ENCODE data around the gene AMIGO3.
A peak's percentile ranks its signal among the peaks of the same experiment; 100 is the strongest.

The AMIGO3 gene

DNA sequence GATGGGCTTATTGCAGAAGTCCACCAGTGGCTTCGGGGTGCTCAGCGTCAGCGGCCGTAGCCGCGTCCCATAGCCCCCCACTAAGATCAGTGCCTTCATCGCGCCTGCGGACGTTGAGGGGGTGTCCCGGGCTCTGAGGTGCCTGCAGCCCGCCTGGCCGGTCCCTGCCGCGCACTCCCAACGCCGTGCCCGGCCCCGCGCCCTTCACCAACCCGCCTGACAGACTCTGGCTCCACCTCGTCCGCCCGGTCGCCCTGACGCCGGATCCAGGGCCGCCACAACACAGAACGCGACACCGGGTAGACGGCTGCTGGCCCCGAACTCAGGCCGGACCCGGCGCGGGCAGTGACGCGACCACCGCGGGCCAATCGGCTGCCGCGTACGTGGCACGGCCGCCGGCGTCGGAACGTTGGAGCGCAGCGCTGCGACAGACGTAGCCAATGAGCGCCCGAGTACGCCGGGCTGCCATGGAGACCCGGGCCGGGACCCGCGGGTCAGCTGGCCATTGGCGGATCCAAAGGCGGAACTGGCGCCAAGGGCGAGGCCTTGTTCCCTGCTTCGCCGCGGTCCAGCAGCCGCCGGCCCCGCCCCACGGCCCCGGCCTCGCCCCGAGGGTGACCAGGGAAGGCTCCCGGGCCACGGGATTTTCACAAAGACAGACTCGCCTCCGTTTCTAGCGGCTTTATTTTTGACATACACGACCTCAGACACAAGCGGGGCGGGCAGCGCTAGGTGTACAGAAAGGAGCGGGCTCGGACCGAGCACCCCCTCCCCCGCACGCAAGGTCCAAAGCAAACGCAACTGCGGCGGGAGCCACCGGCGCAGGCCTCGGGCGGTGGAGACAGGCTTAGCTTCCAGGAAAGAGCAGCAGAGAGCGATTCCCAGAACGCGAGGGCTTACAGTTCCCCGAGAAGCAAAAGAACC lies 4.4 kb upstream of the AMIGO3 start, which contains the start of gene GMPPB:
Gene GMPPB, minus strand, starts transcription at position 324 of the 924 bp plus-strand sequence. Its CDS starts 225 bp downstream, at position 99.
- H3K36me3 ChIP-seq (ENCODE audit: control insufficient read depth, insufficient read depth, low read length) = peaks cover 42% of the 10 kb centered on the region
- H3K4me3 ChIP-seq (ENCODE audit: low read depth, low read length) = peak within 1 kb of the TSS; percentile 96
- H3K9me3 ChIP-seq (ENCODE audit: control insufficient read depth, insufficient read depth, low read length) = no peaks in the 10 kb centered on the region
- peak within 1 kb of the TSS; percentile 91 for H3K9ac ChIP-seq (ENCODE audit: low read depth, low read length)
- peaks cover 2% of the 10 kb centered on the region for H3K4me1 ChIP-seq (ENCODE audit: control insufficient read depth, insufficient read depth, low read length)
- H3K27me3 ChIP-seq (ENCODE audit: control insufficient read depth, insufficient read depth, low read length) = no peaks in the 10 kb centered on the region

DNA sequence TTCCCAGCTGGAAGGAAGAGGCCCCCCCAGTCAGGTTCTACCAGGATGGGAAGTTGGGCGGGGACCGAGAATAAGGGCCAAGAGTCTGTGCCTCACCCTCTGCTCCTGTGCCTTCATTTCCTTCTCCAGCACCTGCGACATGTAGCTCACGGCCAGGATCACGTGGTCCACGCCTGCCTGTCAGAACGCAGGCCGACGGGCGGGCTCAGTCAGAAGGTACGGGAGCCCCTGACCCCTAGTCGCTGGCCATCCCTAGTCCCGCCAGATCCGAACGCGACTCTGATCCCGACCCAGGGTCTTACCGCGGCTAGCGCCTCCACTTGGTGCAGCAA lies 3.8 kb upstream of the AMIGO3 start:
- Histone ChIP-seq H3K4me1 (ENCODE audit: control insufficient read depth, insufficient read depth, low read length) (peaks cover 2% of the 10 kb centered on the region), H3K36me3 (ENCODE audit: control insufficient read depth, insufficient read depth, low read length) (peaks cover 42% of the 10 kb centered on the region), H3K4me3 (ENCODE audit: low read depth, low read length) (peak overlapping the region; percentile 96), H3K27me3 (ENCODE audit: control insufficient read depth, insufficient read depth, low read length) (no peaks in the 10 kb centered on the region), H3K9me3 (ENCODE audit: control insufficient read depth, insufficient read depth, low read length) (no peaks in the 10 kb centered on the region), H3K9ac (ENCODE audit: low read depth, low read length) (peak overlapping the region; percentile 91)

DNA sequence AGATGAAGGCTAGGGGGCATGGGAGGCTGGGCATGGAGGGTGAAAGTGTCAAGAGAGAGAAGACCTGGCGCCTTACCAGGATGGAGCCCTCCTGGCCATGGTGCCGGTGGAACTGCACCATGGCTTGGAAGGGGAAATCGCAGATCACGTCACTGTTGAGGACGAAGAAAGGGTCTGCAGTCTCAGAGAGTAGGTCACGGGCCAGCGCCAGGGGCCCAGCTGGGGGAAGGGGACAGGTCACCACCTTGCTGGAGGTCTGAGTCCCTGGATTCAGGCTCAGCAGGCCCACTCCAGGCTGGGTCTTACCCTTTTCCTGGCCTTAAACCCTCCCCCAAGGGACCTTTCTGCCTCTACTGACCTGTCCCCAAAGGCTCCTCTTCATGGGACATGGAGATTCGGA lies 3.4 kb upstream of the AMIGO3 start:
- peak overlapping the region; percentile 91 for H3K9ac ChIP-seq (ENCODE audit: low read depth, low read length)
- H3K36me3 ChIP-seq (ENCODE audit: control insufficient read depth, insufficient read depth, low read length) = peaks cover 38% of the 10 kb centered on the region
- no peaks in the 10 kb centered on the region for H3K27me3 ChIP-seq (ENCODE audit: control insufficient read depth, insufficient read depth, low read length)
- no peaks in the 10 kb centered on the region for H3K9me3 ChIP-seq (ENCODE audit: control insufficient read depth, insufficient read depth, low read length)
- H3K4me1 ChIP-seq (ENCODE audit: control insufficient read depth, insufficient read depth, low read length) = peaks cover 2% of the 10 kb centered on the region
- H3K4me3 ChIP-seq (ENCODE audit: low read depth, low read length) = peak overlapping the region; percentile 96

DNA sequence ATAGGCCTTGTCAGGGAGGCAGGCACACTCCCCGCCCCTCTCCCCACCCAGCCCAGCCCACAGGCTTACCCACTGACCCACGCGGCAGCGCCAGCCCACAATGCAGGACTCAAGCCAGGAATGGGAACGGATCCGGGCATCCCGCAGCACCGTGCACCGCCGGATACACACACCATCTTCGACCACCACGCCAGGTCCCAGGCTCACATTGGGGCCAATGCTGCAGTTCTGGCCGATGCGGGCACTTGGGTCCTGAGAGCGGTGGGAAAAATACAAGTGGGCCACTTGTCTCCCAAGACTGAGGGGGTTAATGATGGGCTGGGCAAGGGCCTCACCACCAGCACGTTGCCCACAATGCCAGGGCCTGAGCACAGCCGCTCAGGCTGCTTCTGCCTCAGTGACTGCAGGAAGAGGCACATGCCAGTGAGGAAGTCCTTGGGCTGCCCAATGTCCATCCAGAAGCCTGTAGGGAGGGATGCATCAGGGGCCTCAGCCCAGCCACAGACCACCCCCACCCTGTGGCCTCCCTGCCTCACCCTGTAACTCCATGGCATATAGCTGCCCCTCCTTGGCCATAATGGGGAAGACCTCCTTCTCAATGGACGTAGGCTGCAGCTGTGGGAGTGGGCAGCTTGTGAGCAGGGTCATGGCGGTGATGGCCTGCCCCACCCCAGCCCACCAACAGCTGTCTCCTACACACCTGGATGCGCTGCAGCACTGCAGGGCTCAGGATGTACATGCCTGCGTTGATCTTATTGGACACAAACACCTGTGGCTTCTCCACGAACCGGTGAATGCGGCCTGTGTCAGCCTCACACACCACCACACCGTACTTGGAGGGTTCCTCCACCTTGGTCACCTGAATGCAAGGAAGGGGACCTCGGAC lies 2.7 kb upstream of the AMIGO3 start:
- H3K4me1 ChIP-seq (ENCODE audit: control insufficient read depth, insufficient read depth, low read length) = peaks cover 2% of the 10 kb centered on the region
- H3K9ac ChIP-seq (ENCODE audit: low read depth, low read length) = no peak overlapping the region
- H3K4me3 ChIP-seq (ENCODE audit: low read depth, low read length) = peak overlapping the region; percentile 96
- H3K36me3 ChIP-seq (ENCODE audit: control insufficient read depth, insufficient read depth, low read length) = peaks cover 34% of the 10 kb centered on the region
- no peaks in the 10 kb centered on the region for H3K27me3 ChIP-seq (ENCODE audit: control insufficient read depth, insufficient read depth, low read length)
- H3K9me3 ChIP-seq (ENCODE audit: control insufficient read depth, insufficient read depth, low read length) = no peaks in the 10 kb centered on the region

DNA sequence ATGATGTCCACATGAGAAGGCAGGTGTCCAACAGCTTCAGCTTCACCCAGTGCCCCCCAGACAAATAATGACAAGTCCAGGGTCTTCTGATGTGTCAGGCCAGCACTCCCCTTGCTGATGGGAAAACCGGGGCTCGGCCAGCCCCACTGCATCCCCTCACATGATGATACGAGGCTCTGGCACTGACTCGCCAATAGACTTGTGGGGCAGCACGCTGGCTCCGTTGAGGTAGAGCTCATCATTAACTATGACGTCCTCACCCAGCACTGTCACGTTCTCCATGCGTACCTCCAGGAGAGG lies 2.1 kb upstream of the AMIGO3 start:
- peaks cover 2% of the 10 kb centered on the region for H3K4me1 ChIP-seq (ENCODE audit: control insufficient read depth, insufficient read depth, low read length)
- H3K27me3 ChIP-seq (ENCODE audit: control insufficient read depth, insufficient read depth, low read length) = no peaks in the 10 kb centered on the region
- no peak overlapping the region for H3K9ac ChIP-seq (ENCODE audit: low read depth, low read length)
- no peak overlapping the region for H3K4me3 ChIP-seq (ENCODE audit: low read depth, low read length)
- no peaks in the 10 kb centered on the region for H3K9me3 ChIP-seq (ENCODE audit: control insufficient read depth, insufficient read depth, low read length)
- H3K36me3 ChIP-seq (ENCODE audit: control insufficient read depth, insufficient read depth, low read length) = peaks cover 30% of the 10 kb centered on the region

DNA sequence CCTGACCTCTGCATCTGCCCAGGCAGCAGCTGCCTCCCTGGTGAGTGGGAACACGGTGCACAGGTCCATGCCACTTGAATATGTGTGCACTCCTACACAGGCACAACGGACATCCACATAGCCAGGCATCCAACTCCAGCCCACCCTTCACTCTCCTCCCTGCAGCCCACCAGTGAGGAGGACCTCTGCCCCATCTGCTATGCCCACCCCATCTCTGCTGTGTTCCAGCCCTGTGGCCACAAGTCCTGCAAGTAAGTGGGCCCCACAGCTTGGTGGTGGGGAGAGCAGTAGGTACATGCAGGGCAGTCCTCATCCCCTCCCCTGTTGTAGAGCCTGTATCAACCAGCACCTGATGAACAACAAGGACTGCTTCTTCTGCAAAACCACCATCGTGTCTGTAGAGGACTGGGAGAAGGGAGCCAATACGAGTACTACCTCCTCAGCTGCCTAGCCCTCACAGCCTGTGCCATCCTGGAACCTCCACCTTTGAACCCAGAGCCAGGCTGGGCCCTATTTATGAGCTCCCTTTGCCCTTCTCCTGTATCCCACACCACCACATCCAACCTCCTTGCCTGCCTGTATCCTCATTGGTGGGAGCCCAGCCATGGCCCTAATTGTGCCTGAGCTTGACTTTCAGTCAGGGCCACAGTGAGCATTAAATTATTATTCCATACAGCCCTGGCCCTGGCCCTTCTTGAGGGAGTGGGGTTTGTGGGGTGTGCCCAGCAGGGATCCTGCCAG lies 1.5 kb upstream of the AMIGO3 start:
- no peak overlapping the region for H3K9ac ChIP-seq (ENCODE audit: low read depth, low read length)
- H3K4me3 ChIP-seq (ENCODE audit: low read depth, low read length) = no peak overlapping the region
- no peaks in the 10 kb centered on the region for H3K27me3 ChIP-seq (ENCODE audit: control insufficient read depth, insufficient read depth, low read length)
- no peaks in the 10 kb centered on the region for H3K9me3 ChIP-seq (ENCODE audit: control insufficient read depth, insufficient read depth, low read length)
- H3K36me3 ChIP-seq (ENCODE audit: control insufficient read depth, insufficient read depth, low read length) = peaks cover 32% of the 10 kb centered on the region
- peaks cover 2% of the 10 kb centered on the region for H3K4me1 ChIP-seq (ENCODE audit: control insufficient read depth, insufficient read depth, low read length)

DNA sequence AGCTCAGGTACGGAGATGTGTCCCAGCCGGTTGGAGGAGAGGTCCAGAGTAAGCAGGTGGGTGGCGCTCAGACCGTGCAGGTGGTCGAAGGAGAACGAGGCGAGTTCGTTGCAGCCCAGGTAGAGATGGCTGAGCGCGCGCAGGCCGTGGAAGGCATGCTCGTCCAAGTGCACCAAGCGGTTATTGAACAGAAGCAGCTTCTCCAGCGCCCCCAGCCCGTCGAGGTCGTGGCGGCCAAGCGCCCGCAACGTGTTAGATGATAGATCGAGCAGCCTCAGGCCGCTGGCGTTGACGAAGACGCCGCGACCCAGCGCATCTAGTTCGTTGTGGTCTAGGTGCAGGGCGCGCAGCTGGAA lies 648 bp downstream of the AMIGO3 start:
- Histone ChIP-seq H3K36me3 (ENCODE audit: control insufficient read depth, insufficient read depth, low read length) (peaks cover 33% of the 10 kb centered on the region), H3K4me3 (ENCODE audit: low read depth, low read length) (peak overlapping the region; percentile 81), H3K4me1 (ENCODE audit: control insufficient read depth, insufficient read depth, low read length) (peaks cover 2% of the 10 kb centered on the region)

DNA sequence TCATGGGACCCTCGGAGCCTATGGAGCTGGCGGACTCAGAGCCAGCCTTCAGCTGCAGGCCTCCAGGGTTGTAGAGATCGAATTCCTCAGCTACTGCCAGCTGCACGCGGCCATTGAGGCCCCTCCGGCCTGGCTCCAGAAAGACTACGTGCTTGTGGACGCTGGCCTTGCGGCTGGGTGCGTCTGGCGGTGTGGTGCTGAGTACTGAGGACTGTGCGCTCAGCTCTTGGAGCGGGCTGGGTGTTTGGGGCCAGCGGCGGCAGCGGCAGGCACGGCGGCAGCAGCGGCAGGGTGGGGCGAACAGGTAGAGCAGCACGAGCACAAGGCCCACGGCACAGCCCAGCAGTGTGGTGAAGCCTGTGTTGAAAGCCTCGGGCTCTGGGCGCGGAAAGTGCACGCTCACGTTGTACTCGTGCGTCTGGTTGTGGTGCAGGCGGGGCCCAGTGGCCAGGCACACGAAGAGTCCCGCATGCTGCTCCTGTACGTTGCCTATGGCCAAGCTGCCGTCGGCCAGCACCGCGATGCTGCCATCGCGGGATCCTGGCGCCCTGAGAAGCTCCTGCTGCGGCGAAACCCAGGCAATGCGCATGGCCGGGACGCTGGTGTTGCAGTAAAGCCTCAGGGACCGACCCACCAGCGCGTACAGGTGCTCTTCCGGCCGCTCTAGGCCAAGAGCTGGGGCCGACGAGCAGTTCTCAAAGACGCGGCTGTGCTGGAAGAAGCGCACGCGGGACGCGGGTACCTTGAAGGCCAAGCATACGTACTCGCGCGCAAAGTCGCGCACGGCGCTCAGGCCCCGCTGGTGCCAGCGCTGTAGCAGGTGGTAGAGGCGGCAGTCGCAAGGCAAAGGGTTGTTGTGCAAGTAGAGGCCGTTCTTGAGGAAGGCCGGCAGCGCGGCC lies 1.3 kb downstream of the AMIGO3 start:
- Histone ChIP-seq H3K9me3 (ENCODE audit: control insufficient read depth, insufficient read depth, low read length) (no peaks in the 10 kb centered on the region), H3K4me1 (ENCODE audit: control insufficient read depth, insufficient read depth, low read length) (peaks cover 2% of the 10 kb centered on the region), H3K36me3 (ENCODE audit: control insufficient read depth, insufficient read depth, low read length) (peaks cover 37% of the 10 kb centered on the region), H3K9ac (ENCODE audit: low read depth, low read length) (peak overlapping the region; percentile 83), H3K27me3 (ENCODE audit: control insufficient read depth, insufficient read depth, low read length) (no peaks in the 10 kb centered on the region), H3K4me3 (ENCODE audit: low read depth, low read length) (peak overlapping the region; percentile 81)

More for the DNA sequence above, 648 bp downstream of the AMIGO3 start:
- Histone ChIP-seq H3K9me3 (ENCODE audit: control insufficient read depth, insufficient read depth, low read length) (no peaks in the 10 kb centered on the region), H3K9ac (ENCODE audit: low read depth, low read length) (peak overlapping the region; percentile 83), H3K27me3 (ENCODE audit: control insufficient read depth, insufficient read depth, low read length) (no peaks in the 10 kb centered on the region)

DNA sequence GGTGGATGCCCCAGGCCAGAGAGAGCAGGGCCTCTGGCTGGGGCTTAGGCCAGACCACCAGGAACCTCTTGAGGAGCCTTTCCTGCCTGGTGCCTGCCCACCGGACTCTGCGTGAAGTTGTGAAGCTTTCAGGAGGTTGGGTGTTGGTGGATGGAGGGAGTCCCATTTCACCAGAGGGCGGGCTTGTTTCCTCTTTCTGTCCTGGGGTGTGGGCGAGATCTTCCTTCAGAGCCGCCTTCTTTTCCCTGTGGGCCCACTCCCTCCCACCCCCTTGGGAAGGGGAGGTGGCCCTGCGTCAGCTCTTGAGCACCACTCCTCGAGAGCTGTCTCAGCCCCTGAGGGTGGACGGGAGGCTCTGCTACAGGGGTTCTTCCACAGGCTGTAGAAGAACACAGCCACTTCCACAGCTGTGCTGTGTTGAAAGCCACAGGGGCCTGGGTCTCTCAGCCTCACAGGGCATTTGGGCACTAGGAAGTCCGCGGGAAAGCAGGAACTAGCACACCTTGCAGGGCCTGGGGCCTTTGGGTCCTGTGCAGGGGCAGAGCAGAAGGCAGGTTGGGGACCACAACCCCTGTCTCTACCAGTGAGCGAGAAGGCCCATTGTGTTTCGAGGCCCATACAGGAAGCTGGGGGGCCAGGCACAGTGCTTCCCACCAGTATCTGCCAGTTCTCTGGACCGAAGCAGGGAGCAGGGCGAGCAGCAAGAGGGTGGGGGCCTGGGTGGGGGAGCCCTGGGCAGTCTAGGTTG lies 2.1 kb downstream of the AMIGO3 start:
- no peaks in the 10 kb centered on the region for H3K9me3 ChIP-seq (ENCODE audit: control insufficient read depth, insufficient read depth, low read length)
- peak overlapping the region; percentile 54 for H3K9ac ChIP-seq (ENCODE audit: low read depth, low read length)
- H3K4me3 ChIP-seq (ENCODE audit: low read depth, low read length) = no peak overlapping the region
- H3K27me3 ChIP-seq (ENCODE audit: control insufficient read depth, insufficient read depth, low read length) = no peaks in the 10 kb centered on the region
- peaks cover 32% of the 10 kb centered on the region for H3K36me3 ChIP-seq (ENCODE audit: control insufficient read depth, insufficient read depth, low read length)
- peaks cover 2% of the 10 kb centered on the region for H3K4me1 ChIP-seq (ENCODE audit: control insufficient read depth, insufficient read depth, low read length)

DNA sequence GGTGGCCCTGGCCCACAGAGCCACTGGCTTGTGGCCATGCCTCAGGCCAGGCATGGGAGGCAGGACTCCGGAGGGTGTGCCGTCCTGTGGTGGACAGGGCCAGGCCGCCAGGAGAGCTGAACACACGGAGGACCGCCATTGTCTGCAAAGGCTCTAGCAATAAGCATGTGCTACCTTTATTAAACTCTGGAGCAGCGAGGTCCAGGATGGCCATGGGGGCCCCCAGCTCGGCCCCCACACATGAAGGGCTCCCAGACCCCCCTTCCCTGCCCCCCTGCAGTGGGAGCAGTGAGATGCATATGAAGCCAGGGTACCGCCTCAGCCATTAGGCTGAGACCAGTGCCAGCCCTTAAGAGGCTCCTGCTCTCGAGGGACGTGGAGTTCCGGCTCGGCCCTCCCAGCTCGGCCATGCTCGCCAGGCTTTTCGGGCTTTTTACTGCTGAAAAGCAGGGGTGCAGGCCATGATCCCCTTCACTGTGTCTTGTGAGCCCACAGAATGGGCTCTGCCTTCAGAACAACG lies 2.7 kb downstream of the AMIGO3 start:
- no peak overlapping the region for H3K9ac ChIP-seq (ENCODE audit: low read depth, low read length)
- peaks cover 2% of the 10 kb centered on the region for H3K4me1 ChIP-seq (ENCODE audit: control insufficient read depth, insufficient read depth, low read length)
- no peak overlapping the region for H3K4me3 ChIP-seq (ENCODE audit: low read depth, low read length)
- peaks cover 26% of the 10 kb centered on the region for H3K36me3 ChIP-seq (ENCODE audit: control insufficient read depth, insufficient read depth, low read length)
- H3K27me3 ChIP-seq (ENCODE audit: control insufficient read depth, insufficient read depth, low read length) = no peaks in the 10 kb centered on the region
- H3K9me3 ChIP-seq (ENCODE audit: control insufficient read depth, insufficient read depth, low read length) = no peaks in the 10 kb centered on the region
